Posterior cingulate gyrus (tissue), 11 donors: ENCODE results near the gene ETV5.
A peak's percentile ranks its signal among the peaks of the same experiment; 100 is the strongest.
"Not testable (repeated sequence)": the region's sequence is repeated elsewhere in the genome, so short reads cannot be mapped to it uniquely, and the experiment has no call there.

Experiments
- DNase-seq, 10 donors: peaks; one replicate each; pipeline versions ENCODE4 v3.0.0 to v3.0.0-alpha.2; 2020 to 2021; ENCODE audit warnings: mixed read lengths in 3 of 10
- intact Hi-C: fragments of 100-400 bp; cut with DNase I; formaldehyde crosslinking; loops from one replicate; pipeline ENCODE4 v1.15.1; 2023

Gene ETV5

GRCh38 chr3:186042521-186043202 is 66.2 kb downstream of the ETV5 start:
- DNase-seq, result no peak
- intact Hi-C loops, result loop anchor here (5.0 kb wide), 2 partner anchors 55 to 165 kb away; no protein-coding TSS in a partner anchor

GRCh38 chr3:186042036-186042435 is 66.9 kb downstream of the ETV5 start:
- intact Hi-C loops, result loop anchor here (5.0 kb wide), 2 partner anchors 55 to 165 kb away; no protein-coding TSS in a partner anchor
- DNase-seq, result no peak

- intact Hi-C loops, result no loop called here
Observed at GRCh38 chr3:186038360-186038759, 70.5 kb downstream of the ETV5 start.

GRCh38 chr3:186035277-186035676 is 73.6 kb downstream of the ETV5 start:
- intact Hi-C loops, result no loop called here
- peak in 4 of 10 donors; percentile 28 to 91 (median 83) for DNase-seq

More at GRCh38 chr3:186038360-186038759, 70.5 kb downstream of the ETV5 start:
- DNase-seq, result no peak

- DNase-seq, result no peak
- intact Hi-C loops, result no loop called here
Observed at GRCh38 chr3:186032321-186032720, 76.6 kb downstream of the ETV5 start.

- intact Hi-C loops, DNase-seq: not testable (repeated sequence)
Observed at GRCh38 chr3:186025993-186026392, 82.9 kb downstream of the ETV5 start.

GRCh38 chr3:186025161-186025560 is 83.7 kb downstream of the ETV5 start:
- intact Hi-C loops, result no loop called here
- peak in 1 of 10 donors; percentile 52 for DNase-seq

GRCh38 chr3:186024210-186024609 is 84.7 kb downstream of the ETV5 start:
- peak in 7 of 10 donors; percentile 24 to 89 (median 58) for DNase-seq
- intact Hi-C loops, result no loop called here

- DNase-seq, result no peak
- intact Hi-C loops, result no loop called here
Observed at GRCh38 chr3:186022931-186023330, 86.0 kb downstream of the ETV5 start.

- DNase-seq, result peak in 1 of 10 donors; percentile 61
- intact Hi-C loops, result no loop called here
Observed at GRCh38 chr3:186021673-186022362, 87.1 kb downstream of the ETV5 start.

GRCh38 chr3:186021250-186021649 is 87.6 kb downstream of the ETV5 start:
- intact Hi-C loops, DNase-seq: not testable (repeated sequence)

- DNase-seq, intact Hi-C loops: not testable (repeated sequence)
Observed at GRCh38 chr3:186019288-186019687, 89.6 kb downstream of the ETV5 start.

- no peak for DNase-seq
- intact Hi-C loops, result no loop called here
Observed at GRCh38 chr3:186014866-186015265, 94.0 kb downstream of the ETV5 start.

GRCh38 chr3:186013312-186013711 is 95.6 kb downstream of the ETV5 start:
- DNase-seq, result peak in 8 of 10 donors; percentile 51 to 95 (median 68)
- intact Hi-C loops, result no loop called here

- DNase-seq, result no peak
- intact Hi-C loops, result no loop called here
Observed at GRCh38 chr3:186012137-186012536, 96.8 kb downstream of the ETV5 start.

- intact Hi-C loops, result no loop called here
- no peak for DNase-seq
Observed at GRCh38 chr3:186004671-186005070, 104.2 kb downstream of the ETV5 start.

GRCh38 chr3:186004209-186004608 is 104.7 kb downstream of the ETV5 start:
- intact Hi-C loops, result no loop called here
- DNase-seq, result no peak

- no peak for DNase-seq
- intact Hi-C loops, result no loop called here
Observed at GRCh38 chr3:186003610-186004009, 105.3 kb downstream of the ETV5 start.

- DNase-seq, result no peak
- intact Hi-C loops, result no loop called here
Observed at GRCh38 chr3:186002884-186003472, 105.9 kb downstream of the ETV5 start.

GRCh38 chr3:186001842-186002241 is 107.0 kb downstream of the ETV5 start:
- intact Hi-C loops, result no loop called here
- no peak for DNase-seq

- DNase-seq, result no peak
- intact Hi-C loops, result no loop called here
Observed at GRCh38 chr3:185999221-185999620, 109.7 kb downstream of the ETV5 start.
